Esophagus squamous epithelium (tissue), 4 donors: Measurements from ENCODE around the gene CARM1. TPM values are rescaled to one million over a fixed set of nuclear protein-coding genes. Genes with fewer than 3 reads are reported as not detected.

Experiments
- small RNA-seq, 4 donors: library from RNA; depleted of rRNA; stranded (forward); fragments of <200 nt; gene quantifications; one replicate each; pipeline ENCODE3, GENCODE V24; 2016
- total RNA-seq, 4 donors: library from RNA; depleted of rRNA; stranded (reverse); fragments of >200 nt; gene quantifications; one replicate each; pipeline ENCODE4 v1.1.0, GENCODE V29; 2016

CARM1 gene
- total RNA-seq, 4 donors from 2014 or later = 21.4 to 35.4 (median 28.5) TPM

Small RNA genes within 50 kb of the gene (small RNA-seq; reads per million reads assigned to genes)
- 0 to 0.21 (median 0) reads per million in 4 donors for gene MIR6793

Other genes starting within 250 kb of the CARM1 start
- 10 to 100 TPM; 59.7 to 82.8 (median 69.8) TPM for gene SLC44A2, start 246.0 kb upstream of the CARM1 start, total RNA-seq
- gene ILF3, start 217.2 kb upstream of the CARM1 start, total RNA-seq = 100 to 1,000 TPM in 2 of 4 donors, 10 to 100 TPM in 2; 68.7 to 123 (median 98.3) TPM
- 10 to 100 TPM; 25.3 to 50.9 (median 27.3) TPM for gene QTRT1, start 170.1 kb upstream of the CARM1 start, total RNA-seq
- 100 to 1,000 TPM in 2 of 4 donors, 10 to 100 TPM in 2; 79.9 to 138 (median 102) TPM for gene DNM2, start 153.5 kb upstream of the CARM1 start, total RNA-seq
- gene TMED1, start 35.3 kb upstream of the CARM1 start, total RNA-seq = 10 to 100 TPM; 14.7 to 30.3 (median 24.1) TPM
- 1 to 10 TPM in 1 of 4 donors, under 1 TPM in 1, not detected in 2; 0.38 to 1.3 TPM for gene C19orf38, start 23.1 kb upstream of the CARM1 start, total RNA-seq
- 10 to 100 TPM; 39.6 to 63.2 (median 44.0) TPM for gene YIPF2, start 57.1 kb downstream of the CARM1 start, total RNA-seq
- 10 to 100 TPM; 23.6 to 35.6 (median 27.3) TPM for gene TIMM29, start 57.3 kb downstream of the CARM1 start, total RNA-seq
- gene SMARCA4, start 89.5 kb downstream of the CARM1 start, total RNA-seq = 100 to 1,000 TPM in 2 of 4 donors, 10 to 100 TPM in 2; 62.8 to 142 (median 93.4) TPM
- 100 to 1,000 TPM in 3 of 4 donors, 10 to 100 TPM in 1; 58.9 to 207 (median 149) TPM for gene LDLR, start 217.9 kb downstream of the CARM1 start, total RNA-seq